Thyroid gland (tissue), 4 donors: ENCODE measurements around the gene MAGEB2.

Experiments used
- CTCF ChIP-seq, 6 experiments: fragments of 200-600 bp in 3 of 6; fragments of 450-650 bp in 3 of 6; sonication (generic) in 3 of 6; IDR thresholded peaks; one replicate each; pipeline ENCODE4 v1.5.1; 2016 to 2019; ENCODE audit warnings: antibody characterized with exemption in 6 of 6, mild to moderate bottlenecking in 2 of 6, inconsistent platforms in 1 of 6, moderate library complexity in 1 of 6
- POLR2A ChIP-seq, 2 donors: fragments of 450-650 bp; IDR thresholded peaks; one replicate each; pipeline ENCODE4 v1.6.1; 2017; ENCODE audit warnings: antibody characterized with exemption in 2 of 2, mild to moderate bottlenecking in 2 of 2, moderate library complexity in 1 of 2

GRCh38 chrX:30183554-30183953 lies 31.8 kb upstream of the MAGEB2 start:
- TF ChIP-seq CTCF (IDR thresholded peaks at IDR 0.05) (no peak), POLR2A (IDR thresholded peaks at IDR 0.05) (no peak)
